ENCODE measurements around the gene KIRREL3. TPM values are rescaled to one million over a fixed set of nuclear protein-coding genes. Genes with fewer than 3 reads are reported as not detected.

The KIRREL3 gene
- total and polyA plus RNA-seq, 9 of the 15 experiments (the other 6 are each of a cell fraction or from before 2014, with no cell fraction given), result 0.04 to 0.10 TPM; not detected in 7

GRCh38 chr11:126538071-126538470 is 462.5 kb downstream of the KIRREL3 start:
- no peak for ATAC-seq
- Histone ChIP-seq H3K36me3 (ENCODE audit: control insufficient read depth, insufficient read depth, low read length) (no peaks in the 10 kb centered on the region), H3K79me2 (ENCODE audit: control insufficient read depth, insufficient read depth, low read length) (no peaks in the 10 kb centered on the region), H3K9me1 (ENCODE audit: control insufficient read depth, insufficient read depth, low read length) (no peaks in the 10 kb centered on the region), H3K27me3 (ENCODE audit: control insufficient read depth in 2 of 2, insufficient read depth in 2 of 2, low read length in 2 of 2) (peaks cover 3 to 66% of the 10 kb centered on the region in 2 experiments; a peak in 4 of 5 replicates), H2AFZ (ENCODE audit: low read depth, low read length) (no peak overlapping the region), H3K4me2 (ENCODE audit: insufficient read depth, low read length) (no peak overlapping the region), H3K4me1 (replicated peaks in 1 of 2; ENCODE audit: control insufficient read depth in 2 of 2, insufficient read depth in 2 of 2, low read length in 2 of 2) (no peaks in the 10 kb centered on the region), H3K9me3 (replicated peaks; ENCODE audit: control insufficient read depth, insufficient read depth, low read depth, low read length) (no peaks in the 10 kb centered on the region), H3K9ac (ENCODE audit: insufficient read depth in 1 of 2, low read depth in 2 of 2, low read length in 2 of 2) (no peak overlapping the region), H3K27ac (ENCODE audit: extremely low read depth, low read depth, low read length) (no peak overlapping the region), H3K4me3 (no peak overlapping the region), H4K20me1 (replicated peaks; ENCODE audit: control insufficient read depth, insufficient read depth, low read length) (peaks cover 12% of the 10 kb centered on the region; the same call in 1 of the 2 replicates)
- TF ChIP-seq ZNF431 (CRISPR knock-in tag; IDR thresholded peaks at IDR 0.05) (no peak), KLF16 (IDR thresholded peaks at IDR 0.05) (no peak), ZNF354B (CRISPR knock-in tag; IDR thresholded peaks at IDR 0.05) (no peak), YY1 (IDR thresholded peaks at IDR 0.05; ENCODE audit: borderline replicate concordance in 1 of 3, control insufficient read depth in 1 of 3, extremely low read depth in 1 of 3, insufficient read depth in 3 of 3, insufficient read length in 1 of 3, insufficient replicate concordance in 2 of 3, low read depth in 1 of 3, low read length in 2 of 3) (no peak), PHF8 (IDR thresholded peaks at IDR 0.05; ENCODE audit: borderline replicate concordance, low read length) (no peak), ZNF274 (IDR thresholded peaks at IDR 0.05; ENCODE audit: borderline replicate concordance, low read depth, low read length) (no peak), LCOR (CRISPR knock-in tag; IDR thresholded peaks at IDR 0.05) (no peak), UBTF (IDR thresholded peaks at IDR 0.05; ENCODE audit: borderline replicate concordance in 1 of 2, low read depth in 2 of 2, low read length in 2 of 2) (no peak), ZKSCAN8 (CRISPR knock-in tag; IDR thresholded peaks at IDR 0.05) (no peak), HNRNPUL1 (IDR thresholded peaks at IDR 0.05; ENCODE audit: low read length) (no peak), ZNF146 (CRISPR knock-in tag; IDR thresholded peaks at IDR 0.05; ENCODE audit: unreplicated experiment) (no peak)
- no TSS peak for BruUV-seq (replicated peaks)
- POLR2A ChIA-PET, result interaction anchor here (0.6 to 0.7 kb wide), 3 partner anchors 10 to 609 kb away, joined by 3 to 5 read pairs (median 3); no protein-coding TSS in a partner anchor
- FAIRE-seq, result no peak
- CTCF ChIA-PET (ENCODE audit: low intra/inter-chr PET ratio), result no interaction called here
- in situ Hi-C loops (cut with MboI), result no loop called here
- no peak for DNase-seq (ENCODE audit: extremely low read depth in 1 of 4, low spot score in 3 of 4)
- intact Hi-C loops (cut with micrococcal nuclease), result no loop called here
- 0% methylated on average over 4 of the region's 4 CpGs for WGBS (ENCODE audit: insufficient coverage, low coverage, missing lambda C conversion rate)

Data from K562 (cell line).